Measurements from ENCODE around the gene SPPL2A.

- TF ChIP-seq CTCF (IDR thresholded peaks at IDR 0.05; ENCODE audit: low read length) (no peak), EZH2 (optimal IDR thresholded peaks at IDR 0.05; ENCODE audit: low read depth, low read length) (no peak), EZH2phosphoT487 (IDR thresholded peaks at IDR 0.05; ENCODE audit: low read length) (no peak)
These were observed 80.1 kb downstream of the SPPL2A start for GRCh38 chr15:50685191-50685975.

All from MM.1S (cell line).